HS-5 (cell line): ENCODE measurements around the gene PTPRM.
A peak's percentile ranks its signal among the peaks of the same experiment; 100 is the strongest.
"Not testable (repeated sequence)": the region's sequence is repeated elsewhere in the genome, so short reads cannot be mapped to it uniquely, and the experiment has no call there.

Source experiments
- DNase-seq: peaks from one replicate; pipeline ENCODE4 v3.0.0-alpha.2; 2012; ENCODE audit warnings: low read depth

Gene PTPRM

DNA sequence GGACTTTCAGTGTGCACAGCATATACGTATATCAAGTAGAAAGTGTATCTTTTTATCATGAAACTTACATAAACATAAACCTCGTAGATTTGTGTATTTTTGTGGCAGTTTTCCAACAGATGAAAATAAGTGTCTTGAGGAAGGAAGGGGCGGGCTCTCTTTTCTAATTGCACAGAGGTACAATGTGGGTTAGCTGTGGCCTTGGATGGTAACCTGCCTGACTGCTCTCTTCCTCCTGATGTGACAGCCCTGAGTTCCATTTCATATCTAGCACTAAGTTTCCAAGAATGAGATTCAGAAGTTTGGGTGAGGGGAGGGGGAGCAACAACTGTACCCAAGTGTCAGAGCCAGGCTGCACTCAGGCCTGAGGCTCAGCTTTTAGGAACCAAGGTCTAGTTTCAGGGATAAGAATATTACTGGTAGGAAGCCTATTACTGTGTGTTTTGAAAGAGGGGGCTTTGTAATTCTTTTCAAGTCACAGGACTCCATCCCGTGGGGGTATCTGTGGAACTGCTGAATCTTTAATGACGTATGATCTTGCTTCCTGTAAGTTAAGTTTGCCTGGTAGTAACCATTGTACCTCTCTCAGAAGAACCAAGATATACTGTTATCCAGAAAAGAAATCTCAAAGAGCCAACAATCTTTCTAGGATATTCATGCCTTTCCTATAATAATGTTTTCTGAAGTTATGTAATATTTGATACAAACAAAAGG is 483.7 kb downstream of the PTPRM start:
- DNase-seq: no peak

DNA sequence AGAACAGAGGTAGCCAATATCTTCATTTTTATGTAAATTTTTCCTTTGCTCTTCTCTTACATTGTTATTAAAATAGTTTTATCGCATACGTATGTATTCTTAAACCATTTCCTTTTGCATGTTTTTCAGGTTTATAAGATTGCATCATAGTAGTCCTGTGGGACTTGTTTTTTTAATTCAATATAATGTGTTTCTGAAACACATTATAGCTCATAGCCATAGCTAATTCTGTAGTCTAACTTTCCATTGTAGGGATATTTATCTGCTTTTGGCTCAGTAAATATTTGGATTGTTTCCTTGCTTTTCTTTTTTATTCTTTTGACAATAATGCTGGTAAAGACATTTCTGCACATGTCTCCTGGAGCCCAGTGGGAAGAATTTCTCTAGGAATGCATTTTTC is 484.3 kb downstream of the PTPRM start:
- no peak for DNase-seq

DNA sequence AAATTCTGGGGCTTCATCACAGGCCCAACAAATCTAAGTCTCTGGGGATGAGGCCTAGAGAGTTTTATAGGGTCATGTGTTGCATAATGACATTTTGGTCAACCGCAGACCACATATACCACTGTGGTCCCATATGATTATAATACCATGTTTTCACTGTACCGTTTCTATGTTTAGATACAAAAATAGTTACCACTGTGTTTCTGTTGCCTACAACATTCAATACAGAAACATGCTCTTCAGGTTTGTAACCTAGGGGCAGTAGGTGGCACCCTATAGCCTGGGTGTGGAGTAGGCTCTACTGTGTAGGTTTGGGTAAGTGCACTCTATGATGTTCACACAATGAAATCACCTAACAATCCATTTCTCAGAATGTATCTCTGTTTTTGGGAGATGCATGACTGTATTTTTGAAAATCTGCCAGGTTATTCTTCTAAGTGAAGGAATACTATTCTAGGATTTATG is 485.2 kb downstream of the PTPRM start:
- DNase-seq: no peak

DNA sequence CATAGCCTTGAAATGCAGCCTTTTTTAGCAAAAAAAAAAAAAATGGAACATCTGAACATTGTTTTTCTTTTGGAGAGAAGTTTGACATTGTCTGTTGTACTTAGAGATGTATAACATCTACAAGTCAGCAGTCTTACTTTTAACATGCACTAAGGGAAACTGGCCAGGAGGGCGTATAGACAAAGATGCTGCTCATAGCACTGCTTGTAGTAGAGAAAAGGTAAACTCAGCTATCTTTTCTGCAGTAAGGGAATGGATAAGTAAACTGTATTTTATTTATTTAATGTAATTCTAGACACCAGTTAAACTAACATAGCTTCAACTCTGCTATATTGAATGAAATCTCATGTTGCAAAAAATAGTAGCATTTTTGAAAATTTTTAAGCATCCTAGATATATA is 489.6 kb downstream of the PTPRM start:
- no peak for DNase-seq

DNA sequence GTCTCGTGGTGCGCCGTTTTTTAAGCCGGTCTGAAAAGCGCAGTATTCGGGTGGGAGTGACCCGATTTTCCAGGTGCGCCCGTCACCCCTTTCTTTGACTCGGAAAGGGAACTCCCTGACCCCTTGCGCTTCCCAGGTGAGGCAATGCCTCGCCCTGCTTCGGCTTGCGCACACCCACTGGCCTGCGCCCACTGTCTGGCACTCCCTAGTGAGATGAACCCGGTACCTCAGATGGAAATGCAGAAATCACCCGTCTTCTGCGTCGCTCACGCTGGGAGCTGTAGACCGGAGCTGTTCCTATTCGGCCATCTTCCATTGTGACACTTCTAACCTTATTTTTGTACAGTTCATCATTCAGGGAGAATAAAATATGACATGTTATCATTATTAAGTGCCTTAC is 496.0 kb downstream of the PTPRM start:
- DNase-seq: not testable (repeated sequence)

DNA sequence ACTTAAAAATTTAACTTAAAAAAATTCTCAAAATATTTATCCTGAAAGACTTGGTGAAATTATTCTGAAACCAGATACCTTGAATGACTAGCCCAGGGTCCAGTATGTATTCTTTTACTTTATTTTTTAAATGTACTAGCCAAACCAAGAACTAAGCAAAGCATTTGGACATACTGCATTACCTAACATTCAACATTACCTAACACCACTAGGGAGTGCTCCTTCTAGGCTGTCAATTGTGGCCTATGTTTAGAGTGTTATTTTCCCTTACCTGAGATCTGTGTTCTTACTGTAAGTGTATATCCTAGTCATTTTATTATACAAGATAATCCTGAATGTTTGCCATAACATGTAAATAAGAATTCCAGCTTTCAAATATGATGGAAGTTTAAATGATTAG is 496.6 kb downstream of the PTPRM start:
- DNase-seq: no peak

DNA sequence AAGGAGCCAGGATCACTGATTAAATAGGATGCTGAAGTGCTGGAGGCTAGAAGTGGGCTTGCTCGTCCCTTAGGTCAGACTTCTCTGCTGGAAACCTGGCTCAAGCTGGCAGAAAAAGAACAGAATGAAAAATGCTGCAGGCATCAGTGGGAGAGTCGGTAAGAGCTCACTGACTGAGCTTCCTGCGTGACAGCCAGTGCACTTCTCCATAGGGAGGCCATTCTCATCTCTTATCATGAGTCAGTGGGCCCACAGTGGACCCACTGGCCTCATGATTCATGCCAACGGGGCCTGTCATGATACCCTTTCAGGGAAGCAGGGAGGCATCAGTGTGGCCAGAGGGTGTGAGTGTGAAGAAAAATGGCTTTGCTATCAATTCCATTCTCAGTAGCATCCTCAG is 498.2 kb downstream of the PTPRM start:
- no peak for DNase-seq

DNA sequence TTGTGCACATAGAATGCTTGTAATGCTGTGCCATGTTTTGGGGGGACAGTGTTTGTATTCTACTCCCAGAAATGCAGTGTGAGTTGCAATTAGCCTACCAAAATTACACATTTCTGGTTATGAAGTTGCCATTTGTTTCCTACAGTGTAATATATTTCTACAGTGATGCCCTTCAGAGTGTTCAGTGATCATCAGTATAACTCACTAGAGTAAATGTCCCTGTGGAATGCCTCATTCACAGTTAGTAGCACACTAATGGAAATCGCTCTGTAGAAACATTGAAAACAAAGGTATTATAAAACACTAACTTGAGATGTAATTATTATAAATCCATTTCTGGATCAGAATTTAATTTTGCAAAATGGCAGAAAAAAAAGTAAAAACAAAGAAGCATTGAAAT is 498.7 kb downstream of the PTPRM start:
- no peak for DNase-seq

DNA sequence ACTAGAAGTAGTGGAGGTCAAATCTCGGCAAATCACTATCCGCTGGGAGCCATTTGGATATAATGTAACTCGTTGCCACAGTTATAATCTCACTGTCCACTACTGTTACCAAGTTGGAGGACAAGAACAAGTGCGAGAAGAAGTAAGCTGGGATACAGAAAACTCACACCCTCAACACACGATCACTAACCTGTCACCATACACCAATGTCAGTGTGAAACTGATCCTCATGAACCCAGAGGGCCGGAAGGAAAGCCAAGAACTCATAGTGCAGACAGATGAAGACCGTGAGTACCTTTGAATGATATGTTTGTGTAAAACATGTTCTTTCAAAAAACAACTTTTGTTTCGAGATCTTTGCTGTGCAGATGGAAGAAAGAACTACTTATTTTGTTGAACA is 502.6 kb downstream of the PTPRM start:
- no peak for DNase-seq

DNA sequence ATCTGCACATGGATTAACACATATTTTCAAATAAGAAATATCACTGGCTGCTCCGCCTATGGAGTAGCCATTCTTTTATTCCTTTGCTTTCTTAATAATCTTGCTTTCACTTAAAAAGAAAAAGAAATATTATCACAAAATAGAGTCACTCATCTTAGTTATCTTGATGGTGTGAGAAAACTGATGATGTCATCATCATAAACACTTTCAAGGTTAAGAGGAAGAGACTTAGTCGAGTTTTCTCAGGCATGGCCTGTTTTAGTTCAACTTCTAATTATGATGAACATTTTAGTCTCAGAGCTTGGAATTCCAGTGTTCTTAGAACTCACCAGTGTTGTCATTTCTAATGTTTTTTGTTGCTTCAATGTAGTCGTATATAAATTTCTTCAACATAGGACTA is 506.1 kb downstream of the PTPRM start:
- no peak for DNase-seq

DNA sequence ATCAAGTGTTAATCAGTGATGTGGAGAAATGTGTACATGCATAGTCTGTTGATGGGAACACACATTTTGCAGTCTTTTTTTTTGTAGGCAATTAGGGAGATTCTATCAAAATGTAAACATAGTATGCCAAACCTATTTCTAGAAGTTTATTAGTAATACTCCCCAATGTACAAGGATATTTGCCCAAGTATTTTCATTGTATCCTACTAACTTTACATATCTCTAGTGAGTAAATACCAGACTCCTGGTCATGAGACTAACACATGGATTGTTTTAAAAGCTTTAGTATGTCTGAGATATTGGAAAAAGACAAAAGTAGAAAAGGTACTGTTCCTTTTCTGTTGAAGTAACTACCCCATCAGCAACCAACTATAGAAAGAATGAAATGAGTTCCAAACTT is 513.0 kb downstream of the PTPRM start:
- no peak for DNase-seq

DNA sequence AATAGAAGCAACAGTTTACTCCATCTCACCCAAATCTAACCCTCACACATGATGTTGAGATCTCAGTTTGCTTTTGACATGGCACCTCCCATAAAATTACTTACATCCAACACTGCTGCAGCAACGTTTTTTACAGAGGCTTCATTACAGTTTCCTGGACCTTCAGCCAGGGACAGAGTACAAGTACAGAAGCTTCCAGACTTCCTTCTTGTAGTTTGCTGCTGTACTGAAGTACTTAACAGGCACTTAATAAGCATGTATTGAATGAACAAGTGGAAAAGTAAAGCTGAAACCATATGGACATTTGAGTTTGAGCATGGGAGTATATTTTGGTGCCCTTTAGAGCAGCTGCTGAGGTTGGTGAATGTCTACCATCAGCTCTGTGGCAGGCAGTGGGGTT is 514.2 kb downstream of the PTPRM start:
- no peak for DNase-seq

DNA sequence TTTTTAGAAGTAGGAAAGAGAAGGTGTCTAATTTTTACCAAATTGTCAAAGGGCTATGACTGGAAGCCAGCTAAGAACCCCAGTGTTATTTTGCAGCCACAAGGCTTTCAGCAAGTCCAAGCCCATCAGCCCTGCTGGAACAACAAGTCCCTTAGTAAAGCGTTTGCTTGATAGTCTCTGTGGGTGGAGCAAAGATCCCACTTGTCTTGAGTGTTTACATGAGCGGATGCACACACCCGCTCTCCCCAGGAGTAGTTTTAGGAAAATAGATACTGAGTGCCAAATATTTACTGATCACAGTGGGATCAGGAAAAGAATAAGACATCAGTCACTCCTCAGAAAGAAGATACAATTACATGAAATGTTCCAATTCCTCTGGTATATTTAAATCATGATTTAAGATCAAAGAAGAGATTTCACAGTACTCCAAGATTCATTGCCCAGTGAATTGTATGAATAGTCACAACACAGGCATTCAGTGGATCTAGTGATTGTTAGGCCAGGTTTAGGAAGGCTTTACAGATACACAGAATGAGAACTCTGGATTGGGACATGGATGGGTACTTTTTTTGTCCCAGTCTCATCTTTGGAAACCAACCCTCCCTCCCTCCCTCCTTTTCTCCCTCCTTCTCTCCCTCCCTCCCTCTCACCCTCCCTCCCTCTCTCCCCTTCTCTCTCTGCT is 514.9 kb downstream of the PTPRM start:
- DNase-seq: no peak

DNA sequence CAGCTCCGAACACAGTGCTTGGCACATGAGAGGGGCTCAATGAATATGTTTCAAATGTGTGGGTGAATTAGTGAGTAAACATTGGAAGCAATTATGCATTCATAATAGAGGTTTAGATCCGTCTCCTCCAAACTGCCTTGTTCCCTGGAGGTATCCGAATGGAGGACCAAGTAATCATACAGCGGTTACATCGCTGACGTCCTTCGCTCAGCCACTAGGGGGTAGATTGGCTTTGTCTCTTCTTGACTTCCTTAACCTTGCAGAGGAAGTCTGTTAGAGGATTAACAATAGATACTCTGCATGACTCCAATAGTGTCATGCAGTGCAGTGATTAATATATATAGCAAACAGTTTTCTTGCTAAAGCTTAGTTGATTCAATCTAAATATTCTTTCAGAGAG is 517.0 kb downstream of the PTPRM start:
- peak; percentile 20 for DNase-seq

DNA sequence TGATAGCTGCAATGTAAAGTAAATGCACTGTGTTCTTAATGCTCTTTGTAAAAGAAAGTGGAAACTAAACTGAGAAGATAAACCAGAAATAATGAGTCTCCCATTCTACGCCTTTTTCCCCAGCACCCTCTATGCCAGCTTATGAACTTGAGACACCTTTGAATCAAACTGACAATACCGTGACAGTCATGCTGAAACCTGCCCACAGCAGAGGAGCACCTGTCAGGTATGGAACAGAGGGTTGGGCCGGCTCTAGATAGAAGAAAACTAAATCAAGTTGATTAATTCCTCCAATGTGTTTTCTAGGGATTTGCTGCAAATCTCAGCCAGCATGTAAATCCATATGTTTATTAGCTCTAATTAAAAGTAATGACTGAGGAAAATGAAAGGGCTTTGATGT is 521.5 kb downstream of the PTPRM start:
- no peak for DNase-seq

DNA sequence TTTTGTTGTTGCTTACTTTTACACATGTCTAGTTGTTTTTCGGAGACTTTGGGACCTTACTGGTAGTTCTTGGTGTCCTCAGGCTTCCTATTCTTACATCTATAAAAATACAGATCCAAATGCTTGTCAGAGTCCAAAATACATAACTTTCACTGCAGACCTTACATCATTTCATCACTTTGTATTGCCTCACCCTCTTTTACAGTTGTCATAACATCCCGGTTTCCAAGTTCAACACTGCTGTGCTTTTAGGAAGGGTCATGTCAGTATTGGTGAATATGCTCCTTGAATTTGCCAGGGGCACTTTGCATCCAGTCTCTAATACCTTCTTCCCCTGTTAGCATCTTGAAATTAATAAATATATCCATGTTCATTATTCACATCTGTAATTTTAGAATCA is 523.9 kb downstream of the PTPRM start:
- no peak for DNase-seq

DNA sequence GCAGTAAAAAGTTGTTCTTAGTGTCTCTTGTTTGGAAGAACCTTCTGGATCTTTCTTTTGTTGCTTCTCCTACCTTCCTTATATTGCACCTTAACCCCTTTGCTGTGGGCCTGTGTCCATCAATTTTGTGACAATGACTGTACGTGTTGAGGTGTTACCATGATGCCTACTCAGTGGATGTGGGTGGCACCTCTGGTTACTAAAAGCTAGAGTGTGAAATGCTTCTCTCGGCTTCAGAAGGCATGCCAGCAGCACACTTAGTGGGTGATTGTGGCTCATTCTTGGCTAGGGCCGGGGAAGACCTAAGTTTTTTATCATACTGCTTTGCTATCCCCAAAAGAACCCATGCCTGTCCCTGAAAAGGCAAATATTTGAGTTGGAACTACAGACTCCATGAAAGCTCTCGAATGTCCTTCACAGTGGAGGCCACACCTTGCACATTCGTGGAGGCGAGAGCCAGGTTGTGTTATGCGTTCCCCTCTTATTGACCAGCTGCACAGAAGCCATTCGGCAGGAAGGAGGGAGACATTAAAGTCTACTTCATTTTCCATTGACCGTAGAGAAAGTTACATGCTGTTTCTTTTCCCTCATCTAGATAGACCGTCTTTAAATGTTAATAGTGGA is 528.9 kb downstream of the PTPRM start:
- no peak for DNase-seq

DNA sequence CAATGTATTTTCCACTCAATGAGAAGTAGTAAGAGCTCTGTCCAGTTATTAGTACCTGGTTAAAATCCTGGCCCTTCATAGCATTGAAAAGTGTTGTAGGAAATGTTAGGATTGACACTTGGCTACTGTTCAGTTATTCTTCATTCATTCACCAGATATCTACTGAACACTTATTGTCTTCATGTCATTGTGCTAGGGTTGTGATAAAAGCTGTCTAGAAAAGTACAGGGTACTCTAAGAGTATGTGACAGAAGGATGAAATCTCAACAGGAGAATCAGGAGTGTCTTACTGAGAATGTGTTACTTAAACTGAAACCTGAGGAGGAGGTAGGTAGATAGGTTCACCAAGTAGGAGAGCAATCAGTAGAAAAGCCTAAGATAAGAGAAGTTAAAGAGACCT is 530.3 kb downstream of the PTPRM start:
- DNase-seq: no peak

DNA sequence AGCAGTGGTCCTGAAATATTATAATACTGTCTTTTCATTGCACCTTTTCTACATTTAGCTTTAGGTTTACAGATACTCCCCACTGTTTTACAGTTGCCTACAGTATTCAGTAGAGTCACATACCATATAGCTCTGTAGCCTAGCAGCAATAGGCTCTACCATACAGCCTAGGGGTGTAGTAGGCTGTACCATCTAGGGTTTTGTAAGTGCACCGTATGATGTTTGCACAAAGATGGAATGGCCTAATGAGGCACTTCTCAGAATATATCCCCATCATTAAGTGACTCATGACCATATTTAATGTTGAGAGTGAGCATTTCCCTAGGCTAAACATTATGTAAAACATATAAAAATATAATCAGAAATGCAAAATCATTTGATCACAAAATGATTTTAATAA is 530.8 kb downstream of the PTPRM start:
- DNase-seq: no peak

DNA sequence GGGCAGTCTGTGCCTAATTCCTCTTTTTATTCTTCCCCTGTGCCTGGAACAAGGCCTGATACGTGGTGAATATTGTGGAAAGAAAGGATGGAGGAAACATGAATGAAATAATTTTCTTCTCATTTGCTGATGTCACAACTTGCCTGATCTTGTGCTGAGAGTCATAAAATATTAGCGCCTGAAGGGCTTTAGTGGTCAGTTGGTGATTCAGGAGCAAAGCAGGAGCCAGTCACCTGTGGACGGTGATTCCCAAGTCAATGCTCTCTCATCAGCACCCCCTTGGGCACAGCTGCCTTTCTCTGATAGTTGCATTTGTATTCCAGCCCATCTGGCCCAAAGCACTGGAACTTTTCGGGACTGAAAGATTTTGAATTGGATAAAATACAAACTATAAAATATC is 539.5 kb downstream of the PTPRM start:
- no peak for DNase-seq

DNA sequence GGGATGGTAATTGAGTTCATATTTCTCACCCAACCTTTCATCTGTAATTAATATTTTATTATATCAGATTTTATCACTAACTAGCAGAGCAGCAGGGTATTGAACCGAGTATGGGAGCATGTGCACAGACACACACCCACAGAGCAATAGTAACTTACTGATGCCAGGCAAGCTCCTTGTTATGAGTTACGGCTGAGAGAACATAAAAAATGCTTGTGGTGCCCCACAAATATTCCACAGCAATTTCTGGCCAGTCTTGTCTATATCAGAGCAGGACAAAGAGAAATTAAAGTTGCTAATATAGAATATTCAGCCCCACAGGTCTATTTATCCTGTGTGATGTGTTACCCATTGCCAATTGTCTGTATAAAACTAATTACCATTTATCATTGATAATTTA is 540.3 kb downstream of the PTPRM start:
- DNase-seq: no peak

DNA sequence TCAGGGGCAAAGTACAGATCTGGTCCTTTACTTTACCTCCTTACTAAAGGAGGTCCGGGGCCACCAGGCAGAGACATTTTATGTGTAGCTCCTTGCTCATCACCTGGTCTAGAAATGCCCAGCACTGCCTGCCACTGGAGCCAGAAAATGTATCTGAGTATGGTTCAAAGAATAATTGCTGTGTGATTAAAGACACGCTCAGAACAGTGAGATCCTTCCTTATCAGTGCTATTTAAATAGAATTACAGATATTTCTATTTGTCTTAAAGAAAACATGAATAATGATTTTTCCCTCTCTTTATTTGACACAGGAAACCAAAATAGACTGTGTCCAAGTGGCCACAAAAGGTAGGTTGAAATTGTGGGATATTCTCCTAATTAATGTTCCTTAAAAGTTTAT is 547.4 kb downstream of the PTPRM start:
- DNase-seq: no peak

DNA sequence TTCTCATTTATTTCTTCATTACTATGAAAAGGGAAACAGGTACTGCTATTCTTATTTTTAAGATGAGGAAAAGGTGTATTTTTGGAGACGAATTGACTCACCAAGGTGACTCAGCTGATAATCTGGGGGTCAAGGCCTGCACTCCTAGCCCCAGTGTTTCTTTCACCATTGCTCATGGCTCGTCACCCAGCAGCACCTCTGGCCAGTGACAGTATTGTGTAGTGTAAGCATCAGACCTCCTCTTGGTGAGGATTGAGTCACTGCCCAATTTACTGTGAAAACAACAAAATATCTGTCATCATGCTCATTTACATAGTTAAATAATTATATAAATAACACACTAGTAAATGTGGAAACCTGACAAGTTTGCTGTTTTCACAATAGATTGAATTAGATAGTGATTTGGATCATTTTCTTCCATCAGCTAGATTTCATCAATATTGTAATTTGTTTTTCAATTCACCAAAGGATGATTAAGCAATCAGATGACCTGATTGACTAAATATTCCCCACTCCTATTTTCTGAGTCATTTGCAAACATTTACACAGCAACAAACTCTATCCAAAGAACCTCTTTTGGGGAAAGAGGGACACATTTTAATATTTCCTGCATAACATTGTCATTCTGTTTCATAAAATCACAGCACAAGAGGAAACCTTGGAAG is 549.4 kb downstream of the PTPRM start:
- DNase-seq: peak; percentile 67
